GM23338 (cell line): ENCODE measurements around the gene MLLT11. TPM values are rescaled to one million over a fixed set of nuclear protein-coding genes. Genes with fewer than 3 reads are reported as not detected.

Experiments used
- ATAC-seq: fragments of 200-7000 bp; cut with Tn5 transposase; 3 replicates; pipeline ENCODE4 v1.9.1; 2020
- DNase-seq: peaks from one replicate; pipeline ENCODE4 v3.0.0-alpha.2; 2015; ENCODE audit warnings: low spot score
- H2AFZ ChIP-seq: fragments of 200-600 bp; sonication (generic); 2 replicates; pipeline ENCODE4 v1.8.0; 2016; ENCODE audit warnings: antibody characterized with exemption, mild to moderate bottlenecking, moderate library complexity
- H3F3A ChIP-seq: fragments of 200-600 bp; sonication (generic); replicated peaks from 2 replicates; pipeline ENCODE4 v1.8.0; 2017; ENCODE audit warnings: antibody characterized with exemption, mixed run types, low read depth
- H3K27ac ChIP-seq: fragments of 200-600 bp; sonication (generic); 2 replicates; pipeline ENCODE4 v1.6.1; 2016; ENCODE audit warnings: low read depth
- H3K27me3 ChIP-seq: fragments of 200-600 bp; sonication (generic); 2 replicates; pipeline ENCODE4 v1.8.0; 2016; ENCODE audit warnings: mild to moderate bottlenecking, mixed run types, moderate library complexity; ENCODE audit not compliant: insufficient read depth
- H3K36me3 ChIP-seq: fragments of 200-600 bp; sonication (generic); 2 replicates; pipeline ENCODE4 v1.8.0; 2016; ENCODE audit warnings: mild to moderate bottlenecking; ENCODE audit not compliant: insufficient read depth
- H3K4me1 ChIP-seq: fragments of 200-600 bp; sonication (generic); 2 replicates; pipeline ENCODE4 v1.8.0; 2016; ENCODE audit warnings: mild to moderate bottlenecking, moderate library complexity; ENCODE audit not compliant: insufficient read depth
- H3K4me2 ChIP-seq: fragments of 200-600 bp; sonication (generic); 2 replicates; pipeline ENCODE4 v1.7.1; 2017; ENCODE audit warnings: mixed run types
- H3K4me3 ChIP-seq: fragments of 200-600 bp; sonication (generic); 2 replicates; pipeline ENCODE4 v1.6.1; 2016; ENCODE audit warnings: mixed run types
- H3K79me2 ChIP-seq: fragments of 200-600 bp; sonication (generic); replicated peaks from 2 replicates; pipeline ENCODE4 v1.8.0; 2017; ENCODE audit warnings: mild to moderate bottlenecking; ENCODE audit not compliant: insufficient read depth
- H3K9me2 ChIP-seq: fragments of 200-600 bp; sonication (generic); 2 replicates; pipeline ENCODE4 v1.8.0; 2017; ENCODE audit not compliant: insufficient read depth
- H4K20me1 ChIP-seq: fragments of 200-600 bp; sonication (generic); replicated peaks from 2 replicates; pipeline ENCODE4 v1.8.0; 2017; ENCODE audit warnings: mild to moderate bottlenecking; ENCODE audit not compliant: insufficient read depth
- H3K27ac Mint-ChIP-seq: 2 replicates; pipeline ENCODE4 v1.8.0; 2020; ENCODE audit warnings: inconsistent platforms, mild to moderate bottlenecking, moderate library complexity, mixed read lengths
- H3K27me3 Mint-ChIP-seq: 3 replicates; pipeline ENCODE4 v1.8.0; 2022; ENCODE audit warnings: low read depth, mild to moderate bottlenecking, moderate library complexity, mixed read lengths, inconsistent platforms; ENCODE audit not compliant: insufficient read depth, poor library complexity
- H3K36me3 Mint-ChIP-seq: 3 replicates; pipeline ENCODE4 v1.8.0; 2021; ENCODE audit warnings: low read depth, mild to moderate bottlenecking, inconsistent platforms, moderate library complexity, mixed read lengths
- H3K4me1 Mint-ChIP-seq: 3 replicates; pipeline ENCODE4 v1.8.0; 2020; ENCODE audit warnings: mild to moderate bottlenecking, inconsistent platforms, mixed read lengths
- H3K4me3 Mint-ChIP-seq: 3 replicates; pipeline ENCODE4 v1.8.0; 2021; ENCODE audit warnings: moderate library complexity, mild to moderate bottlenecking, inconsistent platforms, mixed read lengths
- H3K9me3 Mint-ChIP-seq: 3 replicates; pipeline ENCODE4 v1.8.0; 2020; ENCODE audit warnings: moderate library complexity, mild to moderate bottlenecking, inconsistent platforms, mixed read lengths
- CREB1 ChIP-seq: fragments of 250-450 bp; sonication (Bioruptor Pico); IDR thresholded peaks from 2 replicates; pipeline ENCODE4 v1.5.0; 2020; ENCODE audit warnings: low read depth, mild to moderate bottlenecking, moderate library complexity
- EZH2 ChIP-seq: fragments of 200-600 bp; sonication (generic); IDR thresholded peaks from one replicate; pipeline ENCODE4 v1.8.0; 2017; ENCODE audit warnings: antibody characterized with exemption, mild to moderate bottlenecking, low read depth; ENCODE audit not compliant: unreplicated experiment
- EZH2phosphoT487 ChIP-seq: fragments of 200-600 bp; sonication (generic); IDR thresholded peaks from one replicate; pipeline ENCODE4 v1.8.1; 2018; ENCODE audit warnings: antibody characterized with exemption; ENCODE audit not compliant: unreplicated experiment
- JUNB ChIP-seq: IDR thresholded peaks from one replicate; pipeline ENCODE4 v1.6.1; 2016; ENCODE audit warnings: antibody characterized with exemption; ENCODE audit not compliant: unreplicated experiment
- NANOG ChIP-seq: IDR thresholded peaks from 2 replicates; pipeline ENCODE4 v1.6.1; 2016; ENCODE audit warnings: antibody characterized with exemption, borderline replicate concordance
- POLR2AphosphoS5 ChIP-seq: IDR thresholded peaks from 2 replicates; pipeline ENCODE4 v1.6.1; 2016; ENCODE audit warnings: antibody characterized with exemption, low read depth
- STAT1 ChIP-seq: IDR thresholded peaks from one replicate; pipeline ENCODE4 v1.6.1; 2016; ENCODE audit warnings: antibody characterized with exemption; ENCODE audit not compliant: unreplicated experiment
- ZNF114 ChIP-seq: fragments of 250-450 bp; sonication (Bioruptor Pico); IDR thresholded peaks from 2 replicates; pipeline ENCODE4 v1.5.0; 2020; ENCODE audit warnings: mild to moderate bottlenecking, moderate library complexity
- ZNF331 ChIP-seq: fragments of 250-450 bp; sonication (Bioruptor Pico); IDR thresholded peaks from 2 replicates; pipeline ENCODE4 v1.5.0; 2020; ENCODE audit warnings: low read depth, mild to moderate bottlenecking, moderate library complexity
- polyA plus RNA-seq: library from polyadenylated mRNA; unstranded; fragments of >200 nt; fragmentation: Nextera tagmentation; extraction: Ambion mirVana; gene quantifications from 2 replicates; pipeline ENCODE4 v1.2.1, GENCODE V29; 2016
- total RNA-seq: library from RNA; depleted of rRNA; stranded (reverse); fragments of >200 nt; shearing (Covaris generic); gene quantifications from 2 replicates; pipeline ENCODE4 v1.2.3, GENCODE V29; 2014
- TF ChIP-seq, protein P1 (sequence below): IDR thresholded peaks from 2 replicates; pipeline ENCODE4 v1.6.1; 2016; ENCODE audit warnings: antibody characterized with exemption
- TF ChIP-seq, protein P2 (sequence below): fragments of 250-450 bp; sonication (Bioruptor Pico); IDR thresholded peaks from 2 replicates; pipeline ENCODE4 v1.5.0; 2020; ENCODE audit warnings: mild to moderate bottlenecking, moderate library complexity
- TF ChIP-seq, protein P3 (sequence below): IDR thresholded peaks from one replicate; pipeline ENCODE4 v1.6.1; 2018; ENCODE audit warnings: antibody characterized with exemption; ENCODE audit not compliant: unreplicated experiment
- TF ChIP-seq, protein P4 (sequence below), 2 experiments: fragments of 200-600 bp in 1 of 2; sonication (generic) in 1 of 2; conservative IDR thresholded peaks; 2 replicates each; pipeline versions ENCODE4 v1.5.1 to v1.6.1; 2016 to 2017; ENCODE audit warnings: antibody characterized with exemption in 2 of 2, low read depth in 2 of 2, mild to moderate bottlenecking in 2 of 2, moderate library complexity in 1 of 2

Gene MLLT11
- total and polyA plus RNA-seq, 2 experiments from 2014 or later = 10.6 to 22.6 TPM

DNA sequence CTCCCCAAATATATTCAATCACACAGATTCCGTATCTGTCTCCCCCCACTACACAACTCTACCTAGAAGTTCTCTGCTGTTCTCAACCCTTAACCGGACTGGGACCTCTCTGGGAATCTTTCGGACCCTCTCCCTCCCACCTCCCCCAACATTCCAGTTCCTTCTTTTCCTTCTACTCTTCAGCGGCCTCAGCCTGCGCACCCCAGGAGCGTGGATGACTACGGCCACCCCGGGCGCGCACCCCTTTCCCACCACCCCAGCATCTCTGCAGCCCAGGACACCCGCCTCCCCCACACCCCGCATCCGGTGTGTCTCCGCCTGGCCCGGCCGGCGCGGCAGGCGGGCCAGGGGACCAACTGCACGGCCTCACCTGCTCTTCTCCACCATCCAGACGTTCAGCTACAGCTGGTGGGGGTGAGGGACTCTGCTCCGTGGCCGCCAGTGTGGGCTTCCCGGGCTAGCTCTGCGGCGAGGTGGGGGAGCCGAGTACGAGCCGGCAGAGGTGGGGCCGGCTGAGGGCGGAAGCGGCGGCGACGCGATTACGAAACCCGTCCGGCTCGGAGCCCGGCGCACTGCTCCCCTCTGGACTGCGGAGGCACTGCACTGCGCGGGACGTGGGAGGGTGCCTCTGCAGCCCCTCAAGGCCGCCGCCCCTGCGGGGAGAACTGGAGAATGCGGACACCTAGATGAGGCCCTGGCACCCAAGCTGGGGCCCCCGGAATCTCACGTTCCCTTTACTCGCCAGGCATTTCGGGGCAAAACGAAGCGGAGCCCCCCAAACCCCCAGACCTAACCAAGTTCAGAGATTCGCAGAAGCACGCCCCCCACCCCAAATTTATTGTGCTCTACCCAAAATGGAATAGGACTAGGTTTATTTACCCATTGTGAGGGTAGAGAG is 839 bp upstream of the MLLT11 start, which contains the start of gene CDC42SE1:
Gene CDC42SE1, minus strand, starts transcription at position 514 of the 898 bp plus-strand sequence. CDS start 3,892 bp downstream, outside the sequence.
- peaks cover 25% of the 10 kb centered on the region for H4K20me1 ChIP-seq
- peaks cover 84% of the 10 kb centered on the region for H3K79me2 ChIP-seq
- peak; percentile 90 for ATAC-seq

More for the DNA sequence above, 839 bp upstream of the MLLT11 start, which contains the start of gene CDC42SE1:
- Mint-ChIP-seq H3K36me3 (peaks cover 46% of the 10 kb centered on the region), H3K27ac (peak within 1 kb of the TSS; percentile 93), H3K4me3 (peak within 1 kb of the TSS; percentile 90), H3K4me1 (peaks cover 43% of the 10 kb centered on the region), H3K9me3 (no peaks in the 10 kb centered on the region; the same call in 2 of the 3 replicates), H3K27me3 (peaks cover 18% of the 10 kb centered on the region)
- no peaks in the 10 kb centered on the region for H3K27me3 ChIP-seq
- peaks cover 29% of the 10 kb centered on the region for H3K4me1 ChIP-seq
- no peaks in the 10 kb centered on the region for H3K9me2 ChIP-seq
- peak within 1 kb of the TSS; percentile 72 for H3K4me3 ChIP-seq
- H2AFZ ChIP-seq = peak within 1 kb of the TSS; percentile 72; the same call in 1 of the 2 replicates
- H3K36me3 ChIP-seq = peaks cover 16% of the 10 kb centered on the region
- H3K27ac ChIP-seq = peak within 1 kb of the TSS; percentile 86
- H3K4me2 ChIP-seq = peak within 1 kb of the TSS; percentile 87
- TF ChIP-seq STAT1 (no peak), EZH2 (no peak), ZNF114 (CRISPR knock-in tag) (no peak), JUNB (no peak), CREB1 (peak; percentile 22; the same call in 1 of the 2 replicates), EZH2phosphoT487 (no peak), NANOG (no peak), ZNF331 (CRISPR knock-in tag) (no peak), POLR2AphosphoS5 (peak; percentile 94)
- TF ChIP-seq, protein P1, sequence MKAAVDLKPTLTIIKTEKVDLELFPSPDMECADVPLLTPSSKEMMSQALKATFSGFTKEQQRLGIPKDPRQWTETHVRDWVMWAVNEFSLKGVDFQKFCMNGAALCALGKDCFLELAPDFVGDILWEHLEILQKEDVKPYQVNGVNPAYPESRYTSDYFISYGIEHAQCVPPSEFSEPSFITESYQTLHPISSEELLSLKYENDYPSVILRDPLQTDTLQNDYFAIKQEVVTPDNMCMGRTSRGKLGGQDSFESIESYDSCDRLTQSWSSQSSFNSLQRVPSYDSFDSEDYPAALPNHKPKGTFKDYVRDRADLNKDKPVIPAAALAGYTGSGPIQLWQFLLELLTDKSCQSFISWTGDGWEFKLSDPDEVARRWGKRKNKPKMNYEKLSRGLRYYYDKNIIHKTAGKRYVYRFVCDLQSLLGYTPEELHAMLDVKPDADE = peak; percentile 39; the same call in 1 of the 2 replicates
- TF ChIP-seq, protein P2, sequence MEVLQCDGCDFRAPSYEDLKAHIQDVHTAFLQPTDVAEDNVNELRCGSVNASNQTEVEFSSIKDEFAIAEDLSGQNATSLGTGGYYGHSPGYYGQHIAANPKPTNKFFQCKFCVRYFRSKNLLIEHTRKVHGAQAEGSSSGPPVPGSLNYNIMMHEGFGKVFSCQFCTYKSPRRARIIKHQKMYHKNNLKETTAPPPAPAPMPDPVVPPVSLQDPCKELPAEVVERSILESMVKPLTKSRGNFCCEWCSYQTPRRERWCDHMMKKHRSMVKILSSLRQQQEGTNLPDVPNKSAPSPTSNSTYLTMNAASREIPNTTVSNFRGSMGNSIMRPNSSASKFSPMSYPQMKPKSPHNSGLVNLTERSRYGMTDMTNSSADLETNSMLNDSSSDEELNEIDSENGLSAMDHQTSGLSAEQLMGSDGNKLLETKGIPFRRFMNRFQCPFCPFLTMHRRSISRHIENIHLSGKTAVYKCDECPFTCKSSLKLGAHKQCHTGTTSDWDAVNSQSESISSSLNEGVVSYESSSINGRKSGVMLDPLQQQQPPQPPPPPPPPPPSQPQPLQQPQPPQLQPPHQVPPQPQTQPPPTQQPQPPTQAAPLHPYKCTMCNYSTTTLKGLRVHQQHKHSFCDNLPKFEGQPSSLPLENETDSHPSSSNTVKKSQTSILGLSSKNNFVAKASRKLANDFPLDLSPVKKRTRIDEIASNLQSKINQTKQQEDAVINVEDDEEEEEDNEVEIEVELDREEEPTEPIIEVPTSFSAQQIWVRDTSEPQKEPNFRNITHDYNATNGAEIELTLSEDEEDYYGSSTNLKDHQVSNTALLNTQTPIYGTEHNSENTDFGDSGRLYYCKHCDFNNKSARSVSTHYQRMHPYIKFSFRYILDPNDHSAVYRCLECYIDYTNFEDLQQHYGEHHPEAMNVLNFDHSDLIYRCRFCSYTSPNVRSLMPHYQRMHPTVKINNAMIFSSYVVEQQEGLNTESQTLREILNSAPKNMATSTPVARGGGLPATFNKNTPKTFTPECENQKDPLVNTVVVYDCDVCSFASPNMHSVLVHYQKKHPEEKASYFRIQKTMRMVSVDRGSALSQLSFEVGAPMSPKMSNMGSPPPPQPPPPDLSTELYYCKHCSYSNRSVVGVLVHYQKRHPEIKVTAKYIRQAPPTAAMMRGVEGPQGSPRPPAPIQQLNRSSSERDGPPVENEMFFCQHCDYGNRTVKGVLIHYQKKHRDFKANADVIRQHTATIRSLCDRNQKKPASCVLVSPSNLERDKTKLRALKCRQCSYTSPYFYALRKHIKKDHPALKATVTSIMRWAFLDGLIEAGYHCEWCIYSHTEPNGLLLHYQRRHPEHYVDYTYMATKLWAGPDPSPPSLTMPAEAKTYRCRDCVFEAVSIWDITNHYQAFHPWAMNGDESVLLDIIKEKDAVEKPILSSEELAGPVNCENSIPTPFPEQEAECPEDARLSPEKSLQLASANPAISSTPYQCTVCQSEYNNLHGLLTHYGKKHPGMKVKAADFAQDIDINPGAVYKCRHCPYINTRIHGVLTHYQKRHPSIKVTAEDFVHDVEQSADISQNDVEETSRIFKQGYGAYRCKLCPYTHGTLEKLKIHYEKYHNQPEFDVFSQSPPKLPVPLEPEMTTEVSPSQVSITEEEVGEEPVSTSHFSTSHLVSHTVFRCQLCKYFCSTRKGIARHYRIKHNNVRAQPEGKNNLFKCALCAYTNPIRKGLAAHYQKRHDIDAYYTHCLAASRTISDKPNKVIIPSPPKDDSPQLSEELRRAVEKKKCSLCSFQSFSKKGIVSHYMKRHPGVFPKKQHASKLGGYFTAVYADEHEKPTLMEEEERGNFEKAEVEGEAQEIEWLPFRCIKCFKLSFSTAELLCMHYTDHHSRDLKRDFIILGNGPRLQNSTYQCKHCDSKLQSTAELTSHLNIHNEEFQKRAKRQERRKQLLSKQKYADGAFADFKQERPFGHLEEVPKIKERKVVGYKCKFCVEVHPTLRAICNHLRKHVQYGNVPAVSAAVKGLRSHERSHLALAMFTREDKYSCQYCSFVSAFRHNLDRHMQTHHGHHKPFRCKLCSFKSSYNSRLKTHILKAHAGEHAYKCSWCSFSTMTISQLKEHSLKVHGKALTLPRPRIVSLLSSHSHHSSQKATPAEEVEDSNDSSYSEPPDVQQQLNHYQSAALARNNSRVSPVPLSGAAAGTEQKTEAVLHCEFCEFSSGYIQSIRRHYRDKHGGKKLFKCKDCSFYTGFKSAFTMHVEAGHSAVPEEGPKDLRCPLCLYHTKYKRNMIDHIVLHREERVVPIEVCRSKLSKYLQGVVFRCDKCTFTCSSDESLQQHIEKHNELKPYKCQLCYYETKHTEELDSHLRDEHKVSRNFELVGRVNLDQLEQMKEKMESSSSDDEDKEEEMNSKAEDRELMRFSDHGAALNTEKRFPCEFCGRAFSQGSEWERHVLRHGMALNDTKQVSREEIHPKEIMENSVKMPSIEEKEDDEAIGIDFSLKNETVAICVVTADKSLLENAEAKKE (CRISPR knock-in tag) = no peak
- TF ChIP-seq, protein P3, sequence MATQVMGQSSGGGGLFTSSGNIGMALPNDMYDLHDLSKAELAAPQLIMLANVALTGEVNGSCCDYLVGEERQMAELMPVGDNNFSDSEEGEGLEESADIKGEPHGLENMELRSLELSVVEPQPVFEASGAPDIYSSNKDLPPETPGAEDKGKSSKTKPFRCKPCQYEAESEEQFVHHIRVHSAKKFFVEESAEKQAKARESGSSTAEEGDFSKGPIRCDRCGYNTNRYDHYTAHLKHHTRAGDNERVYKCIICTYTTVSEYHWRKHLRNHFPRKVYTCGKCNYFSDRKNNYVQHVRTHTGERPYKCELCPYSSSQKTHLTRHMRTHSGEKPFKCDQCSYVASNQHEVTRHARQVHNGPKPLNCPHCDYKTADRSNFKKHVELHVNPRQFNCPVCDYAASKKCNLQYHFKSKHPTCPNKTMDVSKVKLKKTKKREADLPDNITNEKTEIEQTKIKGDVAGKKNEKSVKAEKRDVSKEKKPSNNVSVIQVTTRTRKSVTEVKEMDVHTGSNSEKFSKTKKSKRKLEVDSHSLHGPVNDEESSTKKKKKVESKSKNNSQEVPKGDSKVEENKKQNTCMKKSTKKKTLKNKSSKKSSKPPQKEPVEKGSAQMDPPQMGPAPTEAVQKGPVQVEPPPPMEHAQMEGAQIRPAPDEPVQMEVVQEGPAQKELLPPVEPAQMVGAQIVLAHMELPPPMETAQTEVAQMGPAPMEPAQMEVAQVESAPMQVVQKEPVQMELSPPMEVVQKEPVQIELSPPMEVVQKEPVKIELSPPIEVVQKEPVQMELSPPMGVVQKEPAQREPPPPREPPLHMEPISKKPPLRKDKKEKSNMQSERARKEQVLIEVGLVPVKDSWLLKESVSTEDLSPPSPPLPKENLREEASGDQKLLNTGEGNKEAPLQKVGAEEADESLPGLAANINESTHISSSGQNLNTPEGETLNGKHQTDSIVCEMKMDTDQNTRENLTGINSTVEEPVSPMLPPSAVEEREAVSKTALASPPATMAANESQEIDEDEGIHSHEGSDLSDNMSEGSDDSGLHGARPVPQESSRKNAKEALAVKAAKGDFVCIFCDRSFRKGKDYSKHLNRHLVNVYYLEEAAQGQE = no peak
- TF ChIP-seq, protein P4, sequence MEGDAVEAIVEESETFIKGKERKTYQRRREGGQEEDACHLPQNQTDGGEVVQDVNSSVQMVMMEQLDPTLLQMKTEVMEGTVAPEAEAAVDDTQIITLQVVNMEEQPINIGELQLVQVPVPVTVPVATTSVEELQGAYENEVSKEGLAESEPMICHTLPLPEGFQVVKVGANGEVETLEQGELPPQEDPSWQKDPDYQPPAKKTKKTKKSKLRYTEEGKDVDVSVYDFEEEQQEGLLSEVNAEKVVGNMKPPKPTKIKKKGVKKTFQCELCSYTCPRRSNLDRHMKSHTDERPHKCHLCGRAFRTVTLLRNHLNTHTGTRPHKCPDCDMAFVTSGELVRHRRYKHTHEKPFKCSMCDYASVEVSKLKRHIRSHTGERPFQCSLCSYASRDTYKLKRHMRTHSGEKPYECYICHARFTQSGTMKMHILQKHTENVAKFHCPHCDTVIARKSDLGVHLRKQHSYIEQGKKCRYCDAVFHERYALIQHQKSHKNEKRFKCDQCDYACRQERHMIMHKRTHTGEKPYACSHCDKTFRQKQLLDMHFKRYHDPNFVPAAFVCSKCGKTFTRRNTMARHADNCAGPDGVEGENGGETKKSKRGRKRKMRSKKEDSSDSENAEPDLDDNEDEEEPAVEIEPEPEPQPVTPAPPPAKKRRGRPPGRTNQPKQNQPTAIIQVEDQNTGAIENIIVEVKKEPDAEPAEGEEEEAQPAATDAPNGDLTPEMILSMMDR (conservative IDR thresholded peaks at IDR 0.05; ENCODE audit: low read depth in 2 of 2) = peak; percentile 46 to 60
- peak; percentile 93 for DNase-seq
- peaks cover 20% of the 10 kb centered on the region; the same call in 1 of the 2 replicates for H3F3A ChIP-seq
